ENCODE measurements around the gene CCT6A.
A peak's percentile ranks its signal among the peaks of the same experiment; 100 is the strongest.
"Not testable (repeated sequence)": the region's sequence is repeated elsewhere in the genome, so short reads cannot be mapped to it uniquely, and the experiment has no call there.

The CCT6A gene, protein sequence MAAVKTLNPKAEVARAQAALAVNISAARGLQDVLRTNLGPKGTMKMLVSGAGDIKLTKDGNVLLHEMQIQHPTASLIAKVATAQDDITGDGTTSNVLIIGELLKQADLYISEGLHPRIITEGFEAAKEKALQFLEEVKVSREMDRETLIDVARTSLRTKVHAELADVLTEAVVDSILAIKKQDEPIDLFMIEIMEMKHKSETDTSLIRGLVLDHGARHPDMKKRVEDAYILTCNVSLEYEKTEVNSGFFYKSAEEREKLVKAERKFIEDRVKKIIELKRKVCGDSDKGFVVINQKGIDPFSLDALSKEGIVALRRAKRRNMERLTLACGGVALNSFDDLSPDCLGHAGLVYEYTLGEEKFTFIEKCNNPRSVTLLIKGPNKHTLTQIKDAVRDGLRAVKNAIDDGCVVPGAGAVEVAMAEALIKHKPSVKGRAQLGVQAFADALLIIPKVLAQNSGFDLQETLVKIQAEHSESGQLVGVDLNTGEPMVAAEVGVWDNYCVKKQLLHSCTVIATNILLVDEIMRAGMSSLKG

DNA sequence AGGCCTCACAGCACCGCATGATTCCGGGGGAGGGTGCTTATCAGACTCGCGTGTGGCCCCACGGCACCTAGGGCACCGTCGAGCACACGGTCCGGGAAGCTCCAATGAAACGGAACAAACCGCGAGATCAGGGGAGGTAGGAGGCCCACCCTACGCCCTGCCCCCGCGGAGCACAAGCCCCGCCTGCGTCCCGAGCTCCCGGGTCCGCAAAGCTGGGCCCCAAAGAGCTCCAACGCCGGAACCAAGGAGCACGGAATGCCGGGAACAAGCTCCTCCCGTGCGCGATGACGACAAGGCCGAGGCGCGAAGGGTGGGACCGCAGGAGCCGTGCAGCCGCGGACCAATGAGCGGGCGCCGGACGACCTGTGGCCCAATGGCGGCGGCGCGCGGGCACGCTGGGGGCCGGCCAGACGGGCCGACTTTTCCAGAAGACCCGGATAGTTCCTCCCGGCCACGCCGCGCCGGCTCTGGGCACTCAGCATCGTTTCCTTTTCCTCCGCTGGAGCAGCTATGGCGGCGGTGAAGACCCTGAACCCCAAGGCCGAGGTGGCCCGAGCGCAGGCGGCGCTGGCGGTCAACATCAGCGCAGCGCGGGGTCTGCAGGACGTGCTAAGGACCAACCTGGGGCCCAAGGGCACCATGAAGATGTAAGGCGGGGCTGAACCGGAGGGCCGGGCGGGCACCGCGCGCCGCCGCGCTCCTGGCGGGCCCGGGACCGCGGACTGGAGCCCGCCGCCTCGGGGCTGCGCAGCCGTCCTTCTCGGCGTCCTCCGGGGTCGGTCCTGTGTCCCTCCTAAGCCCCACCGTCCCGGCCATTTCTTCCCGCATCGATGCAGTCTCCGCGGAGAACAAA lies at the start of gene CCT6A, which contains the start of gene PSPH:
Gene CCT6A (plus strand): TSS at position 427 of the 853 bp plus-strand sequence. CDS start 84 bp downstream, at position 511.
Gene PSPH (minus strand): TSS at position 106 of the 853 bp plus-strand sequence. CDS start 30,232 bp downstream, outside the sequence.
- DNase-seq: peak; percentile 85

DNA sequence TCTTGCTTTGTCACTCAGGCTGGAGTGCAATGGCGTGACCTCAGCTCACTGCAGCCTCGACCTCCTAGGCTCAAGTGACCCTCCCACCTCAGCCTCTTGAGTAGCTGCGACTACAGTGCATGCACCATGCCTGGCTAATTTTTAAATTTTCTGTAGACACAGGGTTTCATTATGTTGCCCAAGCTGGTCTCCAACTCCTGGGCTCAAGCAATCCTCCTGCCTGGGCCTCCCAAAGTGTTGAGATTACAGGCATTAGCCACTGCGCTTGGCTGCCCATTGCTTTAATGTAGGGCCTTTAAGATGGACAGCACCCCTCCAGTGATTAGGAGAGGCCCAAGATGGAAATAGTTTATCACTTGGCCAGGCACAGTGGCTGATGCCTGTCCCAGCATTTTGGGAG lies 47.8 kb upstream of the CCT6A start:
- DNase-seq: no peak

DNA sequence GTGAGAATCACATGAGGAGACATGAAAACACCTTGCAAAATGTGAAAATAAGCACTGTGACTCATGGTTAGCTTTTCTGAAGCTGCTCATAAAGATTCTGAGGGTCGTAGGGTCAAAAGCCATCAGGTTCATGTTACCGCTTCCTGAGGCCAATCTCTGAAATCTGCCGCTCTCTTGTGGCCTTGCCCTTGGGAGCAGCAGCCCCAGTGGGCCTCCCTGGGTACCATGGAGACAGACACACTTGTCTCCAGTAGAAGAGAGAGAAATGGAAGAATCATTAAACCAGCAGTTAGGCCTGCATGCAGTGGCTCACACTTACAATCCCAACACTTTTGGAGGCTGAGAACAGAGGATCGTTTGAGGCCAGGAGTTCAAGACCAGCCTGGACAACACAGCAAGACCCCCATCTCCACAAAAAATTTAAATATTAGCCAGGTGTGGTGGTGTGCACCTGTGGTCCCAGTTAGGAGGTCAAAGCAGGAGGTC lies 44.4 kb upstream of the CCT6A start:
- peak; percentile 66 for DNase-seq

DNA sequence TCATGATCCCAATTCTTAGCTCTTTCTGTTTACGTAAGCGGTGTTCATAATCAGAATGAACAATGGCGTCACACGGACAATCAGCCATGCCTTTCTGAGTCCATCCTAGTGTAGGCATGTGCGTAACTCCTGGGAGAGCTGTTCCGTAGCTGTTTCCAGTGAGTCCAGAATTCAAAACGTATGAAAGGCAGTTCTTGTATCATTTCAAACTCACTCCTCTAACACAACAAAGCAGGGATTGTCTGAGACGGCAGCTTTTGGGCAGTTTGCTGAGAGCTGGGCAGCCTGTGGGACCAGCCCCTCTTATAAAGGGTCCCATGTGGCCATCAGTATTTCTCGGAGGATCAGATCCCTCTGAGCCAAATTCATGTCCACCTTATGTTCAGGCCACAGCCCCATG lies 43.7 kb upstream of the CCT6A start:
- no peak for DNase-seq

DNA sequence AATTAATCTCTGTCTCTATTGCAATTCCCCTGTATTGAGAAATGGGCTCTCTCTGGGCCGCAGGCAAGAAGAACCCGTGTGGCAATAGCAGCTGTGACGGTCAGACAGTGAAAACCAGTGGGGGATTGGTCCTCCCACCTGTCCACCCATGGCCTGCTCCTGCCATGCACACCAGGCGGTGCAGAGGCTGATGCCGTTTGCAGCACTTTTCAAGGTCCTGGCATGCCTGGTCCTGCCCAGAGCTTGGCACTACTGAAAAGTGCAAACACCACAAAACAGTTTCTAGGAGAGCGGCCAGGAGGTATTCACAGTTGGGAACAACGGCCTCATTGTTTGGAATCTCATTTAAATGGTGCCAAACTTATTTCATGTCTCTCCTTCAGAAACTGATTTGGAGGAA lies 41.9 kb upstream of the CCT6A start:
- DNase-seq: no peak

DNA sequence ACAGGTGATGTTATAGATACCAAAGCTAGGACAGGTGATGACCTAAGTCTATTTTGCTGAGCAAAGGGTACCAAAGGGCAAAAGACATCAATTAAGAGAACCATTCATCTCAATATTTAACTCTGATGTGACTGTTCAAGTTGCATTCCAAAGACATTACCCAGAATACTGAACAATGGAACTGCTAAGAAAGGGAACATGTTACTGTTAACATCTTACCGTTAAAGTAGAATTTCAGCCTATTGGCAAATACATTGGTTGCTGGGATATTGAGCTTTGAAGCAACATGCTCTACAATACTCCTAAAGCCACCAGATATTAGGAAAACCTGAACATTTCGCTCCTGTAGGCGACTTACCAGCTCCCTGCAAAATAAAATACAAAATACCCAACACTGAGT lies 34.5 kb upstream of the CCT6A start:
- not testable (repeated sequence) for DNase-seq

DNA sequence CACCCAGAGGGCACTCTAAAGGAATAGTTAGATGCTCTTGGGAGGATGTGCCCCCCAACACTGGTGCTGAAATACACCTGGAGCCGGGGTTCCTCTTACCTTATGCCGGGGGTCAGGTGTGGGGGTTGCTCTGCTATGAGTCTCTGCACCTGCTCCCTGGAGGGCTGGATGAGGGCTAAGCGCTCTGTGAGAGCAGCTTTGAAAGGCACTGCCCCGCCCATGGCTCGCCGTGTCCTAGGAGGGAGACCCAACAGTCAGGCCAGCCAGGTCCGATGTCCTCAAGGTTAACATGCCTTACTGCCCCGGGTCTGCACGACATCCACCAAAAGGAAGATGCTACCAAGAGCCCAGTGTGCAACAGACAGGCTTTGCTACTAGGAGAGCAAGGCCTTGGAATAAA lies 32.1 kb upstream of the CCT6A start:
- no peak for DNase-seq

DNA sequence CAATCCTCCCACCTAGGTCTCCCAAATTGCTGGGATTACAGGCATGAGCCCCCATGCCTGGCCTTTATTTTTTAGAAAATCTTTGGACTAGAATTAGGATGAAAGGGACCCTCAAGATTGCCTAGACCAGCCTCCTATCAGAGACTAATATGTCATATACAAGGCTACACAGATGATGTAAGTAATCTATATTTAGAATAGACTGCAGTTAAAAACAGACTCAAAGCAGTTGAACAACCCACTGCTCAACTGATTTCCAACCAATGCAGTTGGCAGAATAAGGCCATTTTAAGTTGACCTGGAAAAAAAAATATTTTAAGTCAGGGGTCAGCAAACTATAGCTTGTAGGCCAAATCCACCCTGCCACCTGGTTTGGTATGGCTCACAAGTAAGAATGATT lies 28.1 kb upstream of the CCT6A start:
- DNase-seq: no peak

DNA sequence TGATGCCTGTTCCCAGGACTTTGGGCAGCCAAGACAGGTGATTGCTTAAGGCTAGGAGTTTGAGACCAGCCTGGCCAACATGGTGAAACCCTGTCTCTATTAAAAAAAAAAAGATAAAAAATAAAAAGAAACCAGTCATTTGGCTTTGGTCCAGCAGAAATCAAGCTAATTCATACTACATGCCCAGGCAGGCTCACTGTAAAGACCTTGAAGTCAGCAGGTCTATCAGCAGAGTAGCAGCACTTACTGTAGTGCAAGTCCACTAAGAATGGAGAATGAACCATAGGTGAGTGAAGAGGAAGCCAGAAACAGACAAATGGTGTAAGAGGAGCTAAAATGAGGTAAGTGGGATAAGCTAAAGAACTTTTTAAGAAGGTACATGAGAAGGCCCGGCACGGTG lies 25.0 kb upstream of the CCT6A start:
- no peak for DNase-seq

DNA sequence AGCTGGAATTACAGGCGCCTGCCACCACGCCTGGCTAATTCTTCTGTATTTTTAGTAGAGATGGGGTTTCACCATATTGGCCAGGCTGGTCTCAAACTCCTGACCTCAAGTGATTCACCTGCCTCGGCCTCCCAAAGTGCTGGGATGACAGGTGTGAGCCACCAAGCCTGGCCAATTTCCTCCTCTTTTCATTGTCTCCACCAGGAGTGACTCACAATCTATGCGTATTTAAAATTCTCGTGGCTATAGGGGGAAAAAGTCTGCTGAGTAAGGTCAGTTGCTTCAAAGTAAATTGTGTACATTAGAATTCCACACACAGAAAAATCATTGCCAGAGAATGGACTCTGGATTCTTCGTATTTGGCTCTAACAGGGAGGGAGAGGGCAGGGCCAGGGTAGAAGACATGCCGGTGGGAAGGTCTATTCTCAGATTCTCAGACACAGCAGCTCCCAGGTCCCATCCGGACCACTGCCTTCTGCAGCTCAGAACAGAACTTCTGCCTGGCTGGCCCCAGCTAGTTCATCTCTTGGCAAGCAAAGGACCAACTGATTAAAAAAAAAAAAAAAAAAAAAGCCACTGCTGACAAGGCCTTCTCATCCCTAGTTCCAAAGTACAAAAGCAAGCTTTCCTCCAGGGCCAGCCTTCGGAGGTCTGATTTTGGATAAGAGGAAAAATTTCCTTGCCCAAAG lies 22.5 kb upstream of the CCT6A start:
- DNase-seq: no peak

DNA sequence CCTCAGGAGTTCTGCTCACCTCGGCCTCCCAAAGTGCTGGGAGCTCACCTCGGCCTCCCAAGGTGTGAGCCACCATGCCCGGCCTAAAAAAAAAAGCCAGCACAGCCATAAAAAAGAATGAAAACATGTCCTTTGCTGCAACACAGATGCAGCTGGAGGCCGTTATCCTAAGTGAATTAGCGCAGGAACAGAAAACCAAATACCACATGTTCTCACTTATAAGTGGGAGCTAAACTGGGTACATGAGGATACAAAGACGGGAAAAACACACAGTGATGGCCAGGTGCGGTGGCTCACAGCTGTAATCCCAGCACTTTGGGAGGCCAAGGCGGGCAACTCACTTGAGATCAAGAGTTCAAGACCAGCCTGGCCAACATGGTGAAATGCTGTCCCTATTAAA lies 21.2 kb upstream of the CCT6A start:
- DNase-seq: no peak

DNA sequence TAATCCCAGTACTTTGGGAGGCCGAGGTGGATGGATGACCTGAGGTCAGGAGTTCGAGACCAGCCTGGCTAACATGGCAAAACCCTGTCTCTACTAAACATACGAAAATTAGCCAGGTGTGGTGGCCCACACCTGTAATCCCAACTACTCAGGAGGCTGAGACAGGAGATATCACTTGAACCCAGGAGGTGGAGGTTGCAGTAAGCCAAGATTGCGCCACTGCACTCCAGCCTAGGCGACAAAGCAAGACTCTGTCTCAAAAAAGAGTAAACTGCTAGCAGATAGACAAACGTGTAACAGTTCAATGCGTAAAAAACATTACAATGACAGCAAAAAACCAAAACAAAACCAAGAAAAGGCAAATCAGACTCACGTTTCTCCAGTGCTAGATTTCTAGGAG lies 20.0 kb upstream of the CCT6A start:
- DNase-seq: not testable (repeated sequence)

DNA sequence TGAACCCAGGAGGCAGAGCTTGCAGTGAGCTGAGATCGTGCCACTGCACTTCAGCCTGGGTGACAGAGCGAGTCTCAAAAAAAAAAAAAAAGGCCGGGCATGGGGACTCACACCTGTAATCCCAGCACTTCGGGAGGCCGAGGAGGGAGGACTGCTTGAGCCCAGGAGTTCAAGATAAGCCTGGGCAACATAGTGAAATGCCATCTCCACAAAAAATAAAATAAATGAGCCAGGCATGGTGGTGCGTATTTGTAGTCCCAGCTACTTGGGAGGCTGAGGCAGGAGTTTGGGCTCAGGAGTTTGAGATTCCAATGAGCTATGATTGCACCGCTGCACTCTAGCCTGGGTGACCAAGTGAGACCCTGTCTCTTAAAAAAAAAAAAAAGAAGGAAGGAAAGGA lies 19.0 kb upstream of the CCT6A start:
- DNase-seq: not testable (repeated sequence)

DNA sequence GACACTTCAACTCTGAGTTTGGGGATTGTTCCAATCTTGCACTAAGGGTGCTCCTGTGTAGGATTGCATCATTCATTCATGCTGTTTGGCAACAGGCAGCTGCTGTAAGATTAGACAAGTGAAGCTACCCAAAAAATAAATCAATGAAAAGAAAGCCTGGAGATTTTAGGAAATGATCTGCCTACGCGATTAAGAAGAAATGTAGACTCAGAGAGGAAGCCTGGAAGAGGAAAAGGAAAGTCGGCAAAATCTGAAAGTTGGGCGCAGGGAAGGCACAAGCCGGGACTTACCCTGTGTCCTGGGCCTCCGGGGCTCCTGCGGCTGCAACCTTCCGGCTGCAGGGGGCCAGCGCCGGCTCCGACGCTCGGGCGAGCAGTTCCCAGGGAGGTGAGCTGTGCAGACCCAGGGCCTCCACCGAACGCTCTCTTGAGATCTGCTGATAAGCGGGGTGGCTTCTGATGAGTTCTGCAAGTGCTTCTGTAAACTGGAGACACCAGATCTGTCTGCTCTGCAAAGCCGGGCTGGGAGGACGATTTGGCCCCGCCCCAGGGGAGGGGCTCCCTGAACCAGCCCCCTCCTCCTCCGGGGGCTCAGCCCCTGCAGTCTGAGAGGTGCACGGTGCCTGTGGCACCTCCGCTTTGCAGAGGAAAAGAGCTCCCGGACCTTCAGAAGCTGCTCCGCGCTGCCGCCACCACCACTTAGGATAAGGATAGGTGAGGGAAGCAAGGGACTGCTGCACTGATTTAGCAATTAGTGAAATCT lies 17.7 kb upstream of the CCT6A start:
- DNase-seq: peak; percentile 79

DNA sequence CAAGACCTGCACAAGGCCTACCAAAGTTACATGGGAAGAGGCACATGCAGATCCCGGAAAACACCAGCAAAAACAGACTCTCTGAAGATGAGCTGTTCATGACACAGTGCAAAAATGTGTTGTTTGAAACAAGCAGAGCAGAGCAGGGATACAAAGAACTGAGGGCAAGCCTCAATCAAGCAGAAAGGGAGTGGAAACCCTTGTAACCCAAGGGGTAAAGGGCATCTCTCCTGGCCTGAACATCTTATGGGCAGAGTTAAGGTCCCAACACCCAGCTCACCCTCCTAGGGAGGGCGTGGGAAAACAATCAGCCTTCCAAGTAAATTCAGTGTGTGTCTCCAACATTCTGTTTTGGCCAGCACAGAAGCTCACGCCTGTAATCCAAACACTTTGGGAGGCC lies 10.8 kb upstream of the CCT6A start:
- no peak for DNase-seq

DNA sequence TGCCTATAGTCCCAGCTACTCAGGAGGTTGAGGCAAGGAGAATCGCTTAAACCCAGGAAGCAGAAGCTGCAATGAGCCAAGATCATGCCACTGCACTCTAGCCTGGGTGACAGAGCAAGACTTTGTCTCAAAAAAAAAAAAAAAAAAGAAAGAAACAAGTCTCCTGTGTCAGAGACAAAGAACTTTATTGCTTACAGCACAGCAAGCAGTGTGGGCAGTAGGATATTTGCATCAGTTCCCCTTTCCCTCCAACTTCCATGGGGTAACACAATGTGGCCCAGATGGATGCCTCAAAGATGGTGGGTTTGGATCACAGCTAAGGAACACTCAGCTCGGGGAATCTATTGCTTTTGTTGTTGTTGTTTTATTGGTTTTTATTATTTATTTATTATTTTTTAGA lies 5.8 kb upstream of the CCT6A start:
- DNase-seq: not testable (repeated sequence)

DNA sequence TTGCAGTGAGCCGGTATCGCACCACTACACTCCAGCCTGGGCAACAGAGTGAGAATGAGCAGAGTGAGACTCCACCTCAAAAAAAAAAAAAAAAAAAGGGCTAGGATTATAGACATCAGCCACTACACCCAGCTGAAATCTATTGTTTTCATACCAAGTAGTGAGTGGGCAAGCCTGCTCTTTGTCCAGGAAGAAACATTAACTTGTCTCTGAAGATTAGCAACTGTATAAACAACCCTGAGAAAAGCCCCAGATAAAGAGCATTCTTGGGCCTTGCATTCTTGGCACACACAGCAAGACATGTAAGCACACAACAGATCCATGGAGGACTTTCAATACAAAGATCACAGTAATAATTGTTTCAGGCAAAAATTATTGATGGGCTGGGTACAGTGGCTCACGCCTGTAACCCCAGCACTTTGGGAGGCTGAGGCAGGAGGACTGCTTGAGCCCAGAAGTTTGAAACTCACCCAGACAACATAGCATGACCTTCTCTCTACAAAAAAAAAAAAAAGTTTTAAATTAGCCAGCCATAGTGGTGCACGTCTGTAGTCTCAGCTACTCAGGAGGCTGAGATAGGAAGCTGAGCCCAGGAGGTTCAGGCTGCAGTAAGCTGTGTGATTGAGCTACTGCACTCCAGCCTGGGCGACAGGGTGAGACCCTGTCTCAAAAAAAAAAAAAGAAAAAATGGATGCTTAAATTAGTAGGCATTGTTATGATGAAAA lies 4.7 kb upstream of the CCT6A start:
- no peak for DNase-seq

DNA sequence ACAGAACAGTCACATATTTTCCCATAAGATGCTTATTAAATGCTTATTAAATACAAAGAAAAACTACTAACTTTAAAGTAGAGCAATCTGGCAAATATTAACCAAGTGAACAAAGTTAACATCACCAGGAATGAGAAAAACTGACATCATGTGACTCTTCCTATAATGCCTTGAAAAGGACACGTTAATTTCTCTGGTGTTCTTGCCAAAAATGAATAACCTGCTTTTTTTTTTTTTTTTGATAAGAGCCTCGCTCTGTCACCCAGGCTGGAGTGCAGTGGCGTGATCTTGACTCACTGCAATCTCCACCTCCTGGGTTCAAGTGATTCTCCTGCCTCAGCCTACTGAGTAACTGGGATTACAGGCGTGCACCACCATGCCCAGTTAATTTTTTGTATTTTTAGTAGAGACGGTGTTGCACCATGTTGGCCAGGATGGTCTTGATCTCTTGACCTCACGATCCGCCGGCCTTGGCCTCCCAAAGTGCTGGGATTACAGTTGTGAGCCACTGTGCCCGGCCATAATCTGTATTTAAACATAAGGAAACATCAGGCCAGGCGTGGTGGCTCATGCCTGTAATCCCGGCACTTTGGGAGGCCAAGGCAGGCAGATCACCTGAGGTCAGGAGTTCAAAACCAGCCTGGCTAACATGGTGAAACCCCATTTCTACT lies 4.0 kb upstream of the CCT6A start:
- DNase-seq: not testable (repeated sequence)

DNA sequence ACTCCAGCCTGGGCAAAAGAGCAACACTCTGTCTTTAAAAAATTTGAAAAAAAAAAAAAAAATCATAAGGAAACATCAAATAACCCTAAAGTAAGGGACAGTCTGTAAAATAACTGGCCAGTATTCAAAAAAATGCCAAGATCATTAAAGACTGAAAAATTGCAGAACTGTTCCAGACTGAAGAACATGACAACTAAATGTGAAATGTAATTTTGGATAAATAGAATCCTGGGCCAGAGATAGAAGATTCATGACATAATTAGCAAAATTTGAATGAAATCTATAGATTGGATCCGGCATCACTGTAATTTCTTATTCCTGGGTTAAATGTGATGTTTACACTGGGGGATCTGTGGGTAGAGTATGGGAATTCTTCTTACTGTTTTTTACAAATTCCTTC lies 3.3 kb upstream of the CCT6A start:
- no peak for DNase-seq

DNA sequence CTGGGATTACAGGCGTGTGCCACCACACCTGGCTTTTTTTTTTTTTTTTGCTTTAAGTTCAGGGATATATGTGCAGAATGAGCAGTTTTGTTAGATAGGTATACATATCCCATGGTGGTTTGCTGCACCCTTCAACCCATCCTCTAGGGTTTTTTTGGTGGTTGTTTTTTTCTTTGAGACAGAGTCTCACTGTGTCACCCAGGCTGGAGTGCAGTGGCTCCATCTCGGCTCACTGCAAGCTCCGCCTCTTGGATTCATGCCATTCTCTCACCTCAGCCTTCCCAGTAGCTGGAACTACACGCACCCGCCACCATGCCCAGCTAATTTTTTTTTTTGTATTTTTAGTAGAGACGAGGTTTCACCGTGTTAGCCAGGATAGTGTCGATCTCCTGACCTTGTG lies 2.8 kb upstream of the CCT6A start:
- not testable (repeated sequence) for DNase-seq

DNA sequence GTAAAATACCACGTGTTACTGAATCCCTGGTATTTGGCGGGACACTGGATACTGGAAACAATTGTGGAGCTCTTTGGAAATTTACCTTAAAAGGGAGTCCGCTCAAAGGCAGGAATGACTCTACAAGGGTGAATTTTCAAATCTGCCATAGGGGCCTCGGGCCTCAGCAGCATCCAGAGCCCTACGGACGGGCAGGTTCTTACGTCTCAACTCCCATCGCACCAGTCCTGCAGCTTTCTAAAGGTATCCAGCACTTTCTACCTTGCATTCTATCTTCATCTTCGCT lies 569 bp upstream of the CCT6A start:
- DNase-seq: no peak
